ENCODE measurements around the gene EFHD2.
A peak's percentile ranks its signal among the peaks of the same experiment; 100 is the strongest.
"Not testable (repeated sequence)": the region's sequence is repeated elsewhere in the genome, so short reads cannot be mapped to it uniquely, and the experiment has no call there.

The EFHD2 gene

GRCh38 chr1:15455522-15455921, 45.8 kb downstream of the EFHD2 start:
- Histone ChIP-seq H3K79me2 (ENCODE audit: low read length) (no peaks in the 10 kb centered on the region), H3K9ac (ENCODE audit: low read length) (no peak overlapping the region), H3K9me3 (ENCODE audit: insufficient read depth, low read length) (no peaks in the 10 kb centered on the region), H3K36me3 (replicated peaks; ENCODE audit: low read depth, low read length) (no peaks in the 10 kb centered on the region), H3K4me2 (ENCODE audit: low read length) (peak overlapping the region; percentile 45; the same call in 1 of the 2 replicates), H3K27me3 (ENCODE audit: low read depth, low read length) (no peaks in the 10 kb centered on the region), H3K4me3 (ENCODE audit: low read length) (no peak overlapping the region), H4K20me1 (ENCODE audit: insufficient read depth, low read length) (no peaks in the 10 kb centered on the region), H3K27ac (ENCODE audit: low read length) (no peak overlapping the region), H3K4me1 (ENCODE audit: low read length) (peaks cover 23% of the 10 kb centered on the region), H2AFZ (ENCODE audit: low read depth, low read length) (no peak overlapping the region)
- TF ChIP-seq CTCF (IDR thresholded peaks at IDR 0.05; ENCODE audit: low read depth, low read length) (no peak), EZH2phosphoT487 (IDR thresholded peaks at IDR 0.05; ENCODE audit: low read depth) (no peak)

DNA sequence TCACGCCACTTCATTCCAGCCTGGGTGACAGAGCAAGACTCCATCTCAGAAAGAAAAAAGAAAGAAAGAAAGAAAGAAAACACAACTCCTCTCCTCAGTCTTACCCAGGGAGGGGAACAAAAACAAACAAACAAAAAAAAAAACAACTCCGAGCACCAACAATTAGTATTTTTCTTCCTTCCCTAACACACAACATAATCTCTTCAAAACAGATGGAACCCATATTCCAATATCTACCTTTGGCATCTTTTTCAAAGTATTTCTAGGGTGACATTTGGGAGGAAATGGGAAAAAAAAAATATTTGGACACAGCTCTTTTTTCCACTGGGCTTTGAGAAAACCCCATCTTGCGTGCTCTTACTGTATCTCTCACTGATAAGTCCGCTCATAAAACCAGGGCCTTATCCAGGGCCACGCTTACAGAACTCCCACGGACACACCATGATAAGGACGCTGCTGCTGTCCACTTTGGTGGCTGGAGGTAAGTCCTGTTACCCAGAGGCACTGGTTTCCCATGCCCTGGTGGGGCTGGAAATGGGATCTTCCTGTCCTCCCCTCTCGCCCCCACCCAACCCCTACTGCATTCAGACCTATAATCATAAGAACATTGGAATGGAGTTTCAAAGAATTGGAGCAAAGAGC, 46.7 kb downstream of the EFHD2 start, which contains the start of gene CELA2A:
Gene CELA2A (plus strand): TSS at position 420 of the 642 bp plus-strand sequence. CDS start 22 bp downstream, at position 442.
- H4K20me1 ChIP-seq (ENCODE audit: insufficient read depth, low read length), result no peaks in the 10 kb centered on the region
- no peak within 1 kb of the TSS for H3K27ac ChIP-seq (ENCODE audit: low read length)
- no peak within 1 kb of the TSS for H3K9ac ChIP-seq (ENCODE audit: low read length)
- H3K4me2 ChIP-seq (ENCODE audit: low read length), result peak within 1 kb of the TSS; percentile 45; the same call in 1 of the 2 replicates
- TF ChIP-seq CTCF (IDR thresholded peaks at IDR 0.05; ENCODE audit: low read depth, low read length) (no peak), EZH2phosphoT487 (IDR thresholded peaks at IDR 0.05; ENCODE audit: low read depth) (no peak)
- H3K4me3 ChIP-seq (ENCODE audit: low read length), result no peak within 1 kb of the TSS
- peaks cover 23% of the 10 kb centered on the region for H3K4me1 ChIP-seq (ENCODE audit: low read length)
- no peak within 1 kb of the TSS for H2AFZ ChIP-seq (ENCODE audit: low read depth, low read length)
- no peaks in the 10 kb centered on the region for H3K36me3 ChIP-seq (replicated peaks; ENCODE audit: low read depth, low read length)
- no peaks in the 10 kb centered on the region for H3K9me3 ChIP-seq (ENCODE audit: insufficient read depth, low read length)
- H3K27me3 ChIP-seq (ENCODE audit: low read depth, low read length), result no peaks in the 10 kb centered on the region
- H3K79me2 ChIP-seq (ENCODE audit: low read length), result no peaks in the 10 kb centered on the region

GRCh38 chr1:15457585-15457984, 47.9 kb downstream of the EFHD2 start:
- Histone ChIP-seq H2AFZ (ENCODE audit: low read depth, low read length) (no peak overlapping the region), H3K4me1 (ENCODE audit: low read length) (peaks cover 23% of the 10 kb centered on the region), H3K27me3 (ENCODE audit: low read depth, low read length) (no peaks in the 10 kb centered on the region), H3K4me3 (ENCODE audit: low read length) (no peak overlapping the region), H4K20me1 (ENCODE audit: insufficient read depth, low read length) (no peaks in the 10 kb centered on the region), H3K27ac (ENCODE audit: low read length) (no peak overlapping the region), H3K9ac (ENCODE audit: low read length) (no peak overlapping the region), H3K9me3 (ENCODE audit: insufficient read depth, low read length) (no peaks in the 10 kb centered on the region), H3K36me3 (replicated peaks; ENCODE audit: low read depth, low read length) (no peaks in the 10 kb centered on the region), H3K79me2 (ENCODE audit: low read length) (no peaks in the 10 kb centered on the region), H3K4me2 (ENCODE audit: low read length) (no peak overlapping the region)
- no peak for TF ChIP-seq CTCF (IDR thresholded peaks at IDR 0.05; ENCODE audit: low read depth, low read length)
- no peak for TF ChIP-seq EZH2phosphoT487 (IDR thresholded peaks at IDR 0.05; ENCODE audit: low read depth)

- not testable (repeated sequence) for H3K9me3 ChIP-seq (ENCODE audit: insufficient read depth, low read length); H3K4me3 ChIP-seq (ENCODE audit: low read length)
These were observed 48.7 kb downstream of the EFHD2 start for GRCh38 chr1:15458388-15458787.

More at GRCh38 chr1:15458388-15458787, 48.7 kb downstream of the EFHD2 start:
- H3K9ac ChIP-seq (ENCODE audit: low read length); H4K20me1 ChIP-seq (ENCODE audit: insufficient read depth, low read length); H2AFZ ChIP-seq (ENCODE audit: low read depth, low read length); H3K27ac ChIP-seq (ENCODE audit: low read length); H3K36me3 ChIP-seq (replicated peaks; ENCODE audit: low read depth, low read length); H3K79me2 ChIP-seq (ENCODE audit: low read length); H3K4me2 ChIP-seq (ENCODE audit: low read length); H3K27me3 ChIP-seq (ENCODE audit: low read depth, low read length): not testable (repeated sequence)
- H3K4me1 ChIP-seq (ENCODE audit: low read length), result peaks cover 23% of the 10 kb centered on the region

Measured in OCI-LY3 (cell line).